CD4-positive, alpha-beta T cell treated with Interleukin-4 for 1 hour (primary cell): ENCODE results near the gene NLRP7.
"Not testable (repeated sequence)": the region's sequence is repeated elsewhere in the genome, so short reads cannot be mapped to it uniquely, and the experiment has no call there.

ENCODE experiments used
- DNase-seq, 2 donors: peaks; one replicate each; pipeline ENCODE4 v3.0.0-alpha.2; 2020 to 2022

NLRP7 gene

DNA sequence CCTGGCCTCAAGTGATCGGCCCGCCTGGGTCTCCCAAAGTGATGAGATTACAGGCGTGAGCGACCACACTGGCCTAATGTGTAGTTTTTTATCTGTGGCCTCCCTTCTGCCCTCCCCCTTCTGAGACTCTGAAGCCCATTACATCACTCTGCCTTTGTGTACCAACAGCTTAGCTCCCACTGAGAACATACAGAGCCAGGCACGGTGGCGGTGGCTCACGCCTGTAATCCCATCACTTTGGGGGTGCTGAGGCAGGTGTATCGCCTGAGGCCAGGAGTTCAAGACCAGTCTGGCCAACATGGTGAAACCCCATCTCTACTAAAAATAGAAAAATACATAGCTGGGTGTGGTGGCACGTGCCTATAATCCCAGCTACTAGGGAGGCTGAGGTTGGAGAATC is 28.8 kb downstream of the NLRP7 start:
- DNase-seq: no peak

DNA sequence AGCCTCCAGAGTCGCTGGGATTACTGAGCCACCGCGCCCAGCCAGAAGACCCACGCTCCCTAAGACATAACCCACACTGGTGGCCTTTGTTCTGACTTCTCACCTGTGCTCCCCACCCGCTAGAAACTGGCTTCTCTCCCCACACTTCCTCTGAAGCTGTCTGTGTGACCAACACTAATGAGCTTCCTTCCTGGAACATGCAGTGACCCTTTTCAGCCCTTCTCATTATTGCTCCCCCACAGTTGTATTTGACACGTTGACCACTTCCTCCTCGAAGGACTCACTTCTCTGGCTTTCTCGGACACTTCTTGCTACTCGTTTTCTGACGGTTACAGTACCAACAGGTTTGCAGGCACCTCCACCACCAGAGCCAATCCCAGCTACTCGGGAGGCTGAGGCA is 30.5 kb downstream of the NLRP7 start:
- DNase-seq: peak in 1 of 2 donors; percentile 17

DNA sequence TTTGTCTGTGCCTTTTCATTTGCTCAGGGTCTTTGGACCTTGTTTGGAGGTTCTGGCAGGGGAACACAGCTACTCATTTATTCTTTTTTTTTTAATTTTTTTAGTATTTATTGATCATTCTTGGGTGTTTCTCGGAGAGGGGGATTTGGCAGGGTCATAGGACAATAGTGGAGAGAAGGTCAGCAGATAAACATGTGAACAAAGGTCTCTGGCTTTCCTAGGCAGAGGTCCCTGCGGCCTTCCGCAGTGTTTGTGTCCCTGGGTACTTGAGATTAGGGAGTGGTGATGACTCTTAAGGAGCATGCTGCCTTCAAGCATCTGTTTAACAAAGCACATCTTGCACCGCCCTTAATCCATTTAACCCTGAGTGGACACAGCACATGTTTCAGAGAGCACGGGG is 39.4 kb downstream of the NLRP7 start:
- DNase-seq: not testable (repeated sequence)

DNA sequence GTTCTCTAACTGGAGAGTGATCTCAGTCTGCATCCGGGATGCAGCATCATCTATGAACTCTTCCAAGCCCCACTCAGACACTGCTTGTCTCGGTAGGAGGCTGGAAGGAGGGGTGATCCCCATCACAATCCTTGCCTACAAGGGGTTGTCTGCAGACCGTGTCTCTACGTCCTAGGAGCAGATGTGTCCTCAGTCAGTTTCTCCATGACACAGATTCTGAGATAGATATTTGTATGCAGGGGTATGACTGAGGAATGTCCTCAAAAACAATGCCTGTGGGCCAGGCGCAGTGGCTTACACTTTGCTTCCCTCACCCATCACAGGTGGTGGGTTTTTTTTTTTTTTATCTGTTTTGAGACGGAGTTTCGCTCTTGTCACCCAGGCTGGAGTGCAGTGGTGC is 40.5 kb downstream of the NLRP7 start:
- DNase-seq: no peak

DNA sequence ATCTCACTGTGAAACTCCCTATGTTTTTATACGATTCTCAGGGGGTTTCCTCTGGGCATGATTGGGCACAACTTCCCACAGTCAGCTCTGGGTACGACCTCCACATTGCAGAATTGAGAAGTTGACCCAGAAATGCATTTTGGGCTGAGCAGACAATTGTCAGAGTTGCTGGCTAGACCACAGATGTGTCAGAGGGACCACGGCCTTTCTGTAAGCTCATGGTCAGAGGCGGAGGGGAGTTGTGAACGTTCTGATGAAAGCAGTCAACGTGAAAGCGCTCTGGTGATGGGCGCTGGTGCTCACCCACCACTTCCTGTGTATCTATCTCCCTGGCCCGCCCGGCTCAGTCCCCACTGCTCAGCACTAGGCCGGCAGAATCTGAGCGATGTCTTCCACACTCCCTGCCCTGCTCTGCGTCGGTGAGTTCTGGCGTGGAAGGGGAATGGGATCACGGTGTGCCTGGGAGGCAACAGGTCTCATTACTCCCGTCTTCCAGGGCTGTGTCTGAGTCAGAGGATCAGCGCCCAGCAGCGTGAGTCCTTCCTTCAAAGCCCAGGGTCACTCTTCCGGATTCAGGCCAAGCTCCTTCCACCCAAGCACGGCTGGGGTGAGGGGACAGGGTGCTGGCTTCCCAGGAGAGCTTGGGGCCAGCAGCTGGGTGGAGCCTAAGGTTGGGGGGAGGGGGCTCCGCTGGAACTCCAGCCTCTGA is 41.4 kb downstream of the NLRP7 start, which contains the start of gene NCR1:
TSS of gene NCR1 (plus strand) at position 346 of the 709 bp plus-strand sequence. CDS start at position 386, 40 bp downstream.
- DNase-seq: peak; percentile 28 to 53

DNA sequence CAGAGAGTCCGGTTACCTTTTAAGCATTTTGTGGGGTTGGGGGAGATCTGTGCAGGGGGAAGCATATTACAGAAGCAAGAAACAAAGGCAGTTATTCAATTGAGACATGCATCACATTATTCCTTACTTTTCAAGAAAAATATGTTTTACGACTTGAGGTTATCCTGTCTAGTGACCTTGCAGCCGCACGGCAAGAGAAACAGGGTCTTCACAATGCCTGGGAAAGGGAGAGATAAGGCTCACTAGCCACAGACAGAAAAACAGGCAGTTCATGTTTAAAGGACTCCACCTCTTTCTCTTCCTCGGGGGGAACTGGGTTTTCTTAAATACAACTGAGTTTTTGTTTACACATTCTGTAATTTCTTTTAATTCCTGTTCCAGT is 41.9 kb downstream of the NLRP7 start:
- DNase-seq: no peak

DNA sequence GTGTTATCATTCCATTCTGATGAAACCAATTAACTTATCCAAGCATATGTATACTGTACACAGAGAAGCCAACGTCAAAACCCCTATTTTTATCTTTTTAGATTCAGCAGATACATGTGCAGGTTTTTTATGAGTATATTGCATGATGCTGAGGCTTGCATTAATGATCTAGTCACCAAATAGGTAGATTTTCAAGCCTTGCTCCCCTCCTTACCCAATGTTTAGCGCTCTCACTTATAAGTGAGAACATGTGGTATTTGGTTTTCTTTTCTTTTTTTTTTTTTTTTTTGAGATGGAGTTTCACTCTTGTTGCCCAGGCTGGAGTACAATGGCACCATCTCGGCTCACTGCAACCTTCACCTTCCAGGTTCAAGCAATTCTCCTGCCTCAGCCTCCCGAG is 43.1 kb downstream of the NLRP7 start:
- not testable (repeated sequence) for DNase-seq

DNA sequence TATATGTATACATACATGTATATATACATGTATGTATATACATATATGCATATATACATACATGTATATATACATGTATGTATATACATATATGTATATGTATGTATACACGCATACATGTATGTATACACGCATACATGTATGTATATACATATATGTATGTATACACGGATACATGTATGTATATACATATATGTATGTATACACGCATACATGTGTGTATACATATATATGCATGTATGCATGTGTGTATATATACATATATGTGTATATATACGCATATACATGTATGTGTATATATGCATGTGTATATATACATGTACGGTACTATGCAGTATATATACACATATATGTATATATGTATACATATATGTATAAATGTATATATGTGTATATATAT is 44.0 kb downstream of the NLRP7 start:
- DNase-seq: no peak

DNA sequence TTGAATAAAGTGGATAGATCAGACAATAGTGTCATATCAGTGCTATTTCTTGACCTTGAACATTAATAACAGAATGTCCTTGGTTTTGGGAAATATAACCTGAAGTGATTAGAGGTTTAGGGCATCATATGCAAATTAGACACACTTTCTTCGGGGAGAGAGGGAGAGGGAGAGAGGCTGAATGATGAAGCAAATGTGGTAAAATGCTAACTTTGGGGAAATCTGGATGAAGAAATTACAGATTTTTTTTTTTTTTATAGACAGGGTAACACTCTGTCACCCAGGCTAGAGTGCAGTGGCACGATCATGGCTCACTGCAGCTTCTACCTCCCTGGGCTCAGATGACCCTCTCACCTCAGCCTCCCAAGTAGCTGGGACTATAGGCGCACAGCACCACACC is 45.3 kb downstream of the NLRP7 start:
- DNase-seq: no peak

DNA sequence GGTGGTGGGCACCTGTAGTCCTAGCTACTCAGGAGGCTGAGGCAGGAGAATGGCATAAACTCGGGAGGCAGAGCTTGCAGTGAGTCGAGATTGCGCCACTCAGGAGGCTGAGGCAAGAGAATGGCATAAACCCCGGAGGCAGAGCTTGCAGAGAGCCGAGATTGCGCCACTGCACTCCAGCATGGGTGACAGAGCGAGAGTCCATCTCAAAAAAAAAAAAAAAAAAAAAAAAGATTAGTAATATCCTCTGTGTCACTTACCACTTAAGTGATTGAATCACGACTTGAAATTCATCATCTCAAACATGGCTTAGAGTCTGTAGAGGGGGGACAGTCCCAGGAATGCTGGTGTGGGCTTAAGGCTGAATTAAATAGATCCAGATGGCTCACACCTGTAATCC is 46.2 kb downstream of the NLRP7 start:
- DNase-seq: peak in 1 of 2 donors; percentile 81

DNA sequence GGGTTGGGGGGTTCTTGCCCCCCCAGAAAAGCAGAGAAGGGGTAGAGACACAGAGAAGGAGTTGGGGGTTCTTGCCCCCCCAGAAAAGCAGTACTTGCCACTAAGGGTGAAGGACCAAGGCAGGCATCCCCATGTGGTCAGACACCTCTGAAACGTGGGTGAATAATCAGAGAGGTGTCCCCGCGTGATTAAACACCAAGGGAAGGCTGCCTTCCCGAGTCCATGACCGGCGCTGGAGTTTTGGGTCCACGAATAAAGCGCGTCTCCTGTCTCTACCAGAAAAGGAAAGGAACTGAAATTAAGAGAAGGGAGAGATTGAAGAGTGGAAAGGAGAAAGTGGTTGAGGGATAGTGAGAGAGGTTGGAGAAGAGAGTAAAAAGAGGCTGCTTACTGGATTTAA is 47.7 kb downstream of the NLRP7 start:
- not testable (repeated sequence) for DNase-seq

DNA sequence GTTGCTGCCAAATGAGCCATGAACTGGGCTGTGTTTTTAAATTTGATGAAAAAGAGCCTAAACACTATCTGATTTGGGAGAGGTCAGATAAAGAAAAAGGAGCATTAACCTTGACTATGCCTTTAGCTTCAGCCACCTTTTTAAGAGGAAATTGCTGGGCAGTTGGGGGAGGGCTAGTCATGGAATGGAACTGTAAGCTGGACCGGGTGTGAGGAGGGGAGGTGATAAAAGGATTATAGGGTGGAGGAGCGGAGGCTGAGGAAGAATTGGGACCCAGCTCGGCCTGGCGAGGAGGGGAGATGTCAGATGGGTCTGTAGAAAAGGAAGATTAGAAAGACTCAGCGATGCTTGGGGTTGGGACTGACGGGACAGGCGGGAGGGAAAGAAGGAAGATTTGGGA is 48.6 kb downstream of the NLRP7 start:
- not testable (repeated sequence) for DNase-seq

DNA sequence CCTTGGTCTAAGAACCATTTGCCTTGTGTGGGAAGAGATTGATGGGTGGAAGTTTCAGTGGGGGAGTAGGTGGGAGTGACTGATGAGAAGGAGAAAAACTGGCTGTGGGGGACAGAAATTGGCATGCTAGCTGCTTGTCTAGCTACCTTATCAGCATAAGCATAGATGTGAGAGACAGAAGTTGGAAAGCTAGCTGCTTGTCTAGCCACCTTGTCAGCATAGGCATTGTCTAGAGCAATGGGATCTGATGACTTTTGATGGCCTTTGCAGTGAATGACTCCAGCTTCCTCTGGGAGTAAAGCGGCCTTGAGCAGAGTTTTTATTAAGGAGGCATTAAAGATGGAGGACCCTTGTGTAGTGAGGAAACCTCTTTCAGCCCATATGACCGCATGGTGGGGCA is 51.3 kb downstream of the NLRP7 start:
- no peak for DNase-seq

DNA sequence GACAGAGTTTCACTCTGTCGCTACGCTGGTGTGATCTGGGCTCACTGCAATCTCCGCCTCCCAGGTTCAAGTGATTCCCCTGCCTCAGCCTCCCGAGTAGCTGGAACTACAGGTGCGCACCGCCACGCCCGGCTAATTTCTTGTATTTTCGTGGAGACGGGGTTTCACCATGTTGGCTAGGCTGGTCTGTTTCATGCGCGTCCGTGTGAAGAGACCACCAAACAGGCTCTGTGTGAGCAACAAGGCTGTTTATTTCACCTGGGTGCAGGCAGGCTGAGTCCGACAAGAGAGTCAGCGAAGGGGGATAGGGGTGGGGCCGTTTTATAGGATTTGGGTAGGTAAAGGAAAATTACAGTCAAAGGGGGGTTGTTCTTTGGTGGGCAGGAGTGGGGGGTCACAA is 53.2 kb downstream of the NLRP7 start:
- DNase-seq: not testable (repeated sequence)

DNA sequence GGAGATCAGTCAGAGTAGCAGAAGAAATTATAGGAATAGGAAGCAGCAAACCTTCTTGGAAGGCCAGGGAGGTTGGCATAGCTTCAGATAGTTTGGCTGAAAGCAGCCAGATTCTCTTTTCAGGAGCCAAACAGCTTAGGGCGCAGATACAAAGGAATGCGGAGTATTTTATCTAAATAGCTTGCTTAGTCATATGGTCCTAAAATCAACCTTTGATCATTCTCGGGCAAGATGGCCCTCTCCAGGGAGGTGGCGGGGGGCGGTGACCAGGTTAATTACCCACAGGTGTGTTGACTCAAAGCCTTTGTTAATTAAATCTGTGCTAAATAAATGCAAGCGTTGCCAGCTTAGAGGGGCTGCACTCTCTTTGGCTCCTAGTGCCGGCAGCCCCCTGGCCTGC is 53.9 kb downstream of the NLRP7 start:
- DNase-seq: no peak

DNA sequence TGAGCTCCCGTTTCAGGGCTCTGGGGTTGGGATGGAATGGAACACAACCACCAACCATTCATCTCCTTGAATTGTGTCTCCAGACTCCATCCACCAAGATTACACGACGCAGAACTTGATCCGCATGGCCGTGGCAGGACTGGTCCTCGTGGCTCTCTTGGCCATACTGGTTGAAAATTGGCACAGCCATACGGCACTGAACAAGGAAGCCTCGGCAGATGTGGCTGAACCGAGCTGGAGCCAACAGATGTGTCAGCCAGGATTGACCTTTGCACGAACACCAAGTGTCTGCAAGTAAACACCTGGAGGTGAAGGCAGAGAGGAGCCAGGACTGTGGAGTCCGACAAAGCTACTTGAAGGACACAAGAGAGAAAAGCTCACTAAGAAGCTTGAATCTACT is 57.8 kb downstream of the NLRP7 start:
- no peak for DNase-seq

DNA sequence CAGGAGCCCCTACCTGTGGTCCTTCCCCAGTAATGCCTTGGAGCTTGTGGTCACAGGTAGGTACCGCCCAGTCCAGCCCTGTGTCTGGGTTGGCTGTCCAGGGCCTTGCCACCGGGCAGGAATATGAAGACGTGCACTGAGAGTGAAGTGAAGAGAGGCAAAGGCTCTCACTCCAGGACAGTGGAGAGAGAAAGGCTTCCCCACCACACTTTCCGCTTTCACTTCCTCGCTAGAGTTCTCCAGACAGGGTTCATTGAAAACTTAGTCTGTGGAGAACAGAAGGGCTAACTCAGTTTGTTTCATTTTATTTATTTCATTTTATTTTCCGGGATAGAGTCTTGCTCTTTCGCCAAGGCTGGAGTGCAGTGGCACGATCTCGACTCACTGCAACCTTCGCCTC is 59.1 kb downstream of the NLRP7 start:
- DNase-seq: no peak

DNA sequence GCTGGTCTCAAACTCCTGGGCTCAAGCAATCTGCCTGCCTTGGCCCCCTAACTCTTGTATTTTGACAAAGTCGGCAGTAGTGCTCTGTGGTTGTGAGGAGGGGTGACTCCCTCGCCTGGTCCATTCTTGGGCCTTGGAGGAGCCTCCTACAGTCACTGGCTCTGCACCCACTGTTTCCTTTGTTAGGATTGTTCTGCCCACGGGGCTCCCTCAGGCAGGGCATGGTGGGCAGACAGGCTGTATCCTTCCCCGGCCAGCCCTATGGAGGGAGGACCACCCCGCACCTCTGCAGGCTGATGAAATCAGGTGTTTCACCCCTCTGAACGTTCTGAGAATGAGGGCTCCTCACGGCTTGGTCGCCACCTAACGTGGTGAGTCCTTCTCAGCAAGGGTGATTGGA is 64.1 kb downstream of the NLRP7 start:
- no peak for DNase-seq

DNA sequence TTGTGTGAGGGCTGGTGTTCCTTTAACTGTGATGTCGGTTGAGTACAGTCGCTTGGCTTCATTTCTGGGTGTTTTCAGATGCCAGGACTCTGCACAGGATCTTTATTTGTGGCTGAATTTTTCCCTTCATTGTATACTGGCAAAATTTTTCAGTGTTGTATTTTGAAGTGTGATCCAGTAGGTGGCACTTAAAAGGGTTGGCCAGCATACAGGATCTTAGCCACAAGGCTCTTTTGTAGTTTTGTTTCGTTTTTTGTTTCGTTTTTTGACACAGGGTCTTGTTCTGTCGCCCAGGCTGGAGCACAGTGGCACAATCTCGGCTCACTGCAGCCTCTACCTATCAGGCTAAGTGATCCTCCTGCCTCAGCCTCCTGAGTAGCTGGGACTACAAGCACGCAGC is 64.6 kb downstream of the NLRP7 start:
- peak in 1 of 2 donors; percentile 31 for DNase-seq

DNA sequence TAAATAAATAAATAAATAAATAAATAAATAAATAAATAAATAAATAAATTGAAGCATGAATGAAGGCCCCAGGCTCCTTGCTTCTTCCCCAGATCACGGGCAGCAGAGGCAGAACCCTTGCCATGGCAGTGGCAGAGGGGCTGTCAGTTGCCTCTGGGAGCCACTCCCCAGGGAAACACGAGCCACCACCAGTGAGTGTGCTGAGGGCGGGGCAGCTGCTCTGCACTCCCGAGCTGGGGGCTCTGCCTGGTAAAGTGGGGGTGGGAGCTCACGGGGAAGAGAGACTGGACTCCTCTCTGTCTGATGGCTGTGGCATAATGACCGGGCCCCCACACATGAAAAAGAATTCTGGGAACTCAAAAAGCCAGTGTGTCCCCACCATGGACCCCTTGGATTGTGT is 65.4 kb downstream of the NLRP7 start:
- DNase-seq: no peak

DNA sequence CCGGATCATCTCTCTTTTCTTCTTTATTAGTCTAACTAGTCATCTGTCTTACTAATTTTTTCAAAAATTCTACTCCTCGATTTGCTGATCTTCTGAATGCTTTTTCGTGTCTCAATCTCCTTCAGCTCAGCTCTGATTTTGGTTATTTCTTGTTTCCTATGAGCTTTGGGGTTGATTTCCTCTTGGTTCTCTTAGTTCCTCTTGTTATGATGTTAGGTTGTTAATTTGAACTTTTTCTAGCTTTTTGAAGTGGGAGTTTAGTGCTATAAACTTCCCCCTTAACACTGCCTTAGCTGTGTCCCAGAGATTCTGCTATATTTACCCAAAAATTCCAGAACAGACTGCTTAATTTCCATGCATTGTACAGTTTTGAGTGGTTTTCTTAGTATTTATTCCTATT is 69.9 kb downstream of the NLRP7 start:
- no peak for DNase-seq

DNA sequence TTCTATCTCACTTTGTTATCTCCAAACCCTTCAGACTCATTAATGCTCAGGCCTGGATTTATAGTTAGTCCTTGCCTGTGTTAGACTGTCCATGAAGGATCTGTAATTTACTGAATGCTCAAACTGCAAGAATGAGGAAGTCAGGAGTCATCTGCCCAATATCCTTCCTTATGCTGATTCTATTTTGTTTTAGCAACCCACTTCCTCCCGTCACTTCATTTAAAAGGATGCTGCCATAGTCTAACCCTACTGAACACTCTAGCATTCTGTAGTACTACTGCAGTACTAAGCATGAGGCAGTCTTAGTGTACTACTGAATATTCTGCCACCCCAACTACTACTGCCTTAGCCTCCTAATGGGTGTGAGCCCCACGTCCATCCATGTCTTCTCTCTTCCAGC is 71.8 kb downstream of the NLRP7 start:
- peak in 1 of 2 donors; percentile 4 for DNase-seq

DNA sequence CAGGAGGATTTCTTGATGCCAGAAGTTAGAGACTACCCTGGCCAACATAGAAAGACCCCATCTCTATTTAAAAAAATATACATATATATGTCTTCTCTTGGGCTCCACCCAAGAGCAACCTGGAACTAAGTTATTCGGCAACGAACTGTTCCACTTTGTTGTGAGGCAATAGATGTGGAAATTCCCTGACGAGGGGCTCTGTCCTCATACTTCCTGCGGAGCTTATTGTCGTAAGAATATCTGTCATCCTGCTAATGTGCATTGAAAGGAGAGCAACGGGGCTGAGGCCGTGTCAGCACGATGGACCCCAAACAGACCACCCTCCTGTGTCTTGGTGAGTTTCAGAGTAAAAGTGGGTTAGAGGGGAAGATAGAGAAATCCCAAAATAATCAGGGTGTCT is 73.3 kb downstream of the NLRP7 start, which contains the start of gene FCAR:
TSS of gene FCAR (plus strand) at position 246 of the 400 bp plus-strand sequence. CDS start at position 301, 55 bp downstream.
- peak in 1 of 2 donors; percentile 72 for DNase-seq
